Measurements from ENCODE around the gene FGF14.

Gene FGF14

GRCh38 chr13:102131246-102131645 lies 270.6 kb downstream of the FGF14 start:
- H3K27me3 ChIP-seq (replicated peaks in 2 of 5; ENCODE audit: control insufficient read depth in 4 of 5, insufficient read depth in 5 of 5, low read length in 4 of 5) = peaks cover 0 to 1% (median 0%) of the 10 kb centered on the region in 5 experiments
- H3K9me3 ChIP-seq (ENCODE audit: control extremely low read depth in 1 of 5, control insufficient read depth in 4 of 5, insufficient read depth in 2 of 5, low read depth in 1 of 5, low read length in 4 of 5) = no peaks in the 10 kb centered on the region
- no peak overlapping the region for H3K4me3 ChIP-seq (ENCODE audit: control insufficient read depth in 1 of 7, extremely low read depth in 1 of 7, insufficient read depth in 4 of 7, low read depth in 2 of 7, low read length in 6 of 7)
- H3K4me1 ChIP-seq (ENCODE audit: control extremely low read depth in 1 of 4, control insufficient read depth in 4 of 4, insufficient read depth in 4 of 4, low read length in 3 of 4) = no peaks in the 10 kb centered on the region
- no peaks in the 10 kb centered on the region for H3K36me3 ChIP-seq (ENCODE audit: control insufficient read depth in 4 of 4, insufficient read depth in 4 of 4, low read length in 3 of 4)
- ChIA-PET CTCF (interaction anchor here (1.4 kb wide), 1 partner anchor 11 kb away, joined by 3 read pairs; no protein-coding TSS in a partner anchor), POLR2A (no interaction called here)
- DNase-seq = no peak
- no peak overlapping the region for H3K27ac ChIP-seq (ENCODE audit: insufficient read depth in 1 of 2, low read depth in 1 of 2, low read length in 2 of 2, poor library complexity in 1 of 2, severe bottlenecking in 2 of 2)
- 100% methylated on average over 2 of the region's 2 CpGs for WGBS (ENCODE audit: insufficient coverage)

DNA sequence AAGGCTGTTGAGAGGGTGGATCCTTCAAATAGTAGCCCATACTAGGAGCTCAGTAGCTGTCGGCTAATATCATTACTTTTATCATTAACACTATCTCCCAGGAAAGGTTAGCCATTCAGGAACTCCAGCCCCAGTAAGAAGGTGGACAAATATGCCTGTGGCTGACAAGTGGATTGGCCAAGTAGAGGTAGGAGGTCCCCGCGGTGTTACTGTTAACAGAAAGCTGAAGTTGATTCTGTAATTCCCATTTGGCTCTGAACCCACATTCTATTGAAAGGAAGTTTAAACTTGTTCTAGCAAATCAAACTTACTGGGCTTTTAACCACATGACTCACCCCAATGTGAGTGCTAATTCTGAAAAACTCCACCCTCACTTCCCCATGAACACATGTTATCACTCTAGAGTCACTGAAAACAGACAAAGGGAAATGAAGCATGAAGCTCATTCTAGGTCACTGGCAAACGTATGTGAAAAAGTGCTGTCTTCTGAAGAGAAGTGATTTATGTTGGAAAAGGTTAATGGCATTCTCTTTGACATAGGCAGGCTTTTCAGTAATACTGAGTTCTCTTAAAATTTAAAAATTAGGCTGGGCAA lies 273.5 kb downstream of the FGF14 start:
- 75% methylated on average over 3 of the region's 4 CpGs for WGBS (ENCODE audit: insufficient coverage)

GRCh38 chr13:102127153-102127552 lies 274.7 kb downstream of the FGF14 start:
- no peak for DNase-seq
- no peaks in the 10 kb centered on the region for H3K4me1 ChIP-seq (ENCODE audit: control extremely low read depth in 1 of 4, control insufficient read depth in 4 of 4, insufficient read depth in 4 of 4, low read length in 3 of 4)
- no peak overlapping the region for H3K4me3 ChIP-seq (ENCODE audit: control insufficient read depth in 1 of 7, extremely low read depth in 1 of 7, insufficient read depth in 4 of 7, low read depth in 2 of 7, low read length in 6 of 7)
- no peaks in the 10 kb centered on the region for H3K9me3 ChIP-seq (ENCODE audit: control extremely low read depth in 1 of 5, control insufficient read depth in 4 of 5, insufficient read depth in 2 of 5, low read depth in 1 of 5, low read length in 4 of 5)
- H3K27me3 ChIP-seq (replicated peaks in 2 of 5; ENCODE audit: control insufficient read depth in 4 of 5, insufficient read depth in 5 of 5, low read length in 4 of 5) = peaks cover 0 to 3% (median 0%) of the 10 kb centered on the region in 5 experiments
- CTCF ChIA-PET = no interaction called here
- no CpG with 5 or more reads among the region's 1 CpG for WGBS (ENCODE audit: insufficient coverage)
- H3K36me3 ChIP-seq (ENCODE audit: control insufficient read depth in 4 of 4, insufficient read depth in 4 of 4, low read length in 3 of 4) = no peaks in the 10 kb centered on the region
- POLR2A ChIA-PET = no interaction called here
- H3K27ac ChIP-seq (ENCODE audit: insufficient read depth in 1 of 2, low read depth in 1 of 2, low read length in 2 of 2, poor library complexity in 1 of 2, severe bottlenecking in 2 of 2) = no peak overlapping the region

More for the DNA sequence above, 273.5 kb downstream of the FGF14 start:
- Histone ChIP-seq H3K4me3 (ENCODE audit: control insufficient read depth in 1 of 7, extremely low read depth in 1 of 7, insufficient read depth in 4 of 7, low read depth in 2 of 7, low read length in 6 of 7) (no peak overlapping the region), H3K36me3 (ENCODE audit: control insufficient read depth in 4 of 4, insufficient read depth in 4 of 4, low read length in 3 of 4) (no peaks in the 10 kb centered on the region), H3K9me3 (ENCODE audit: control extremely low read depth in 1 of 5, control insufficient read depth in 4 of 5, insufficient read depth in 2 of 5, low read depth in 1 of 5, low read length in 4 of 5) (no peaks in the 10 kb centered on the region), H3K27ac (ENCODE audit: insufficient read depth in 1 of 2, low read depth in 1 of 2, low read length in 2 of 2, poor library complexity in 1 of 2, severe bottlenecking in 2 of 2) (no peak overlapping the region), H3K27me3 (replicated peaks in 2 of 5; ENCODE audit: control insufficient read depth in 4 of 5, insufficient read depth in 5 of 5, low read length in 4 of 5) (peaks cover 0 to 3% (median 0%) of the 10 kb centered on the region in 5 experiments), H3K4me1 (ENCODE audit: control extremely low read depth in 1 of 4, control insufficient read depth in 4 of 4, insufficient read depth in 4 of 4, low read length in 3 of 4) (no peaks in the 10 kb centered on the region)
- DNase-seq = no peak
- ChIA-PET CTCF (no interaction called here), POLR2A (no interaction called here)

- no peak overlapping the region for H3K4me3 ChIP-seq (ENCODE audit: control insufficient read depth in 1 of 7, extremely low read depth in 1 of 7, insufficient read depth in 4 of 7, low read depth in 2 of 7, low read length in 6 of 7)
- no peaks in the 10 kb centered on the region for H3K9me3 ChIP-seq (ENCODE audit: control extremely low read depth in 1 of 5, control insufficient read depth in 4 of 5, insufficient read depth in 2 of 5, low read depth in 1 of 5, low read length in 4 of 5)
- ChIA-PET POLR2A (no interaction called here), CTCF (no interaction called here)
- 100% methylated on average over 2 of the region's 4 CpGs for WGBS (ENCODE audit: insufficient coverage)
- no peaks in the 10 kb centered on the region for H3K36me3 ChIP-seq (ENCODE audit: control insufficient read depth in 4 of 4, insufficient read depth in 4 of 4, low read length in 3 of 4)
- no peak for DNase-seq
- H3K4me1 ChIP-seq (ENCODE audit: control extremely low read depth in 1 of 4, control insufficient read depth in 4 of 4, insufficient read depth in 4 of 4, low read length in 3 of 4) = no peaks in the 10 kb centered on the region
- no peak overlapping the region for H3K27ac ChIP-seq (ENCODE audit: insufficient read depth in 1 of 2, low read depth in 1 of 2, low read length in 2 of 2, poor library complexity in 1 of 2, severe bottlenecking in 2 of 2)
- H3K27me3 ChIP-seq (replicated peaks in 2 of 5; ENCODE audit: control insufficient read depth in 4 of 5, insufficient read depth in 5 of 5, low read length in 4 of 5) = peaks cover 0 to 3% (median 0%) of the 10 kb centered on the region in 5 experiments
These were observed 279.7 kb downstream of the FGF14 start for GRCh38 chr13:102122147-102122546.

- H3K36me3 ChIP-seq (ENCODE audit: control insufficient read depth in 4 of 4, insufficient read depth in 4 of 4, low read length in 3 of 4) = no peaks in the 10 kb centered on the region
- ChIA-PET CTCF (no interaction called here), POLR2A (no interaction called here)
- H3K27me3 ChIP-seq (replicated peaks in 2 of 5; ENCODE audit: control insufficient read depth in 4 of 5, insufficient read depth in 5 of 5, low read length in 4 of 5) = no peaks in the 10 kb centered on the region
- H3K4me1 ChIP-seq (ENCODE audit: control extremely low read depth in 1 of 4, control insufficient read depth in 4 of 4, insufficient read depth in 4 of 4, low read length in 3 of 4) = no peaks in the 10 kb centered on the region
- H3K27ac ChIP-seq (ENCODE audit: insufficient read depth in 1 of 2, low read depth in 1 of 2, low read length in 2 of 2, poor library complexity in 1 of 2, severe bottlenecking in 2 of 2) = no peak overlapping the region
- H3K4me3 ChIP-seq (ENCODE audit: control insufficient read depth in 1 of 7, extremely low read depth in 1 of 7, insufficient read depth in 4 of 7, low read depth in 2 of 7, low read length in 6 of 7) = no peak overlapping the region
- 62% methylated on average over 5 of the region's 7 CpGs for WGBS (ENCODE audit: insufficient coverage)
- DNase-seq = no peak
- no peaks in the 10 kb centered on the region for H3K9me3 ChIP-seq (ENCODE audit: control extremely low read depth in 1 of 5, control insufficient read depth in 4 of 5, insufficient read depth in 2 of 5, low read depth in 1 of 5, low read length in 4 of 5)
These were observed 284.5 kb downstream of the FGF14 start for GRCh38 chr13:102117175-102117831.

DNA sequence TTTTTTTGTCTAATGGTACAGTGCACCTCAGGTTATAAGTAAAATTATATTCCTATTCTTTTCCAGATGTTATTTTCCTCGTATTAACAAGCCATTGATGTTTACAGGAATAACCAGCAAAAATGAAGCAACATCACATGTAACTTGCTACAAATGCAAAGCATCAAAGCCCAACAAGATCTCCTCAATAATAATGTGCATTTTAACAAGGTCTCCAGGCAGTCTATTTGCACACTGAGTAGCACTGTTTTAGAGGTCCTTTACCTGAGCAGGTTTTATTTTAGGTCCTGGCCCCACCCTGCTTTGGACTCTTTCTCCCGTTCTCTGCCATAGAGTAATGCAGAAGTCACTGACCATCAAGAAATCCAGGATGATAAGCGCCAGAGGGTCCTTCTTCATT lies 298.4 kb downstream of the FGF14 start:
- ChIA-PET POLR2A (no interaction called here), CTCF (no interaction called here)
- Histone ChIP-seq H3K4me3 (ENCODE audit: control insufficient read depth in 1 of 7, extremely low read depth in 1 of 7, insufficient read depth in 4 of 7, low read depth in 2 of 7, low read length in 6 of 7) (no peak overlapping the region), H3K4me1 (ENCODE audit: control extremely low read depth in 1 of 4, control insufficient read depth in 4 of 4, insufficient read depth in 4 of 4, low read length in 3 of 4) (no peaks in the 10 kb centered on the region), H3K9me3 (ENCODE audit: control extremely low read depth in 1 of 5, control insufficient read depth in 4 of 5, insufficient read depth in 2 of 5, low read depth in 1 of 5, low read length in 4 of 5) (no peaks in the 10 kb centered on the region), H3K36me3 (ENCODE audit: control insufficient read depth in 4 of 4, insufficient read depth in 4 of 4, low read length in 3 of 4) (no peaks in the 10 kb centered on the region), H3K27me3 (replicated peaks in 2 of 5; ENCODE audit: control insufficient read depth in 4 of 5, insufficient read depth in 5 of 5, low read length in 4 of 5) (no peaks in the 10 kb centered on the region), H3K27ac (ENCODE audit: insufficient read depth in 1 of 2, low read depth in 1 of 2, low read length in 2 of 2, poor library complexity in 1 of 2, severe bottlenecking in 2 of 2) (no peak overlapping the region)
- DNase-seq = no peak
- 85% methylated on average over 2 of the region's 3 CpGs for WGBS (ENCODE audit: insufficient coverage)

DNA sequence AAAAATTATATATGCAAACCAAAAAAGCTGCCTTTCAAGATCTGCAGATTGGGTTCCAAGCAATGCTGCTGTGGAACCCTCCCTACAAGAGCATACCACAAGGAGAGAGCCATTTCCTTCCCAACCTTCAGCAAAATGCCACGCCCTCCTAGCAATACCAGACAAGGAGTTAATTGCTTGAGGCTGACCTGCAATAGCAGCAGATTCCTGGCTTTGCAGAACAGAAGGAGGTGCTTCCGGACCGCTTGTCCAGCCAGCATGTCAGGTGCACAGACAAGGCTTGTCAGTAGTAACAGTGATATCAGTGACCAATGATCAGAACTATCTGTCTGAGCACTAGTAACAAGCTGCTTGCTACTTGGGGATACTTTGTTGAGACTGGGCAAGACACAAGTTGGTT lies 301.6 kb downstream of the FGF14 start:
- Histone ChIP-seq H3K27ac (ENCODE audit: insufficient read depth in 1 of 2, low read depth in 1 of 2, low read length in 2 of 2, poor library complexity in 1 of 2, severe bottlenecking in 2 of 2) (no peak overlapping the region), H3K4me3 (ENCODE audit: control insufficient read depth in 1 of 7, extremely low read depth in 1 of 7, insufficient read depth in 4 of 7, low read depth in 2 of 7, low read length in 6 of 7) (no peak overlapping the region), H3K36me3 (ENCODE audit: control insufficient read depth in 4 of 4, insufficient read depth in 4 of 4, low read length in 3 of 4) (no peaks in the 10 kb centered on the region), H3K4me1 (ENCODE audit: control extremely low read depth in 1 of 4, control insufficient read depth in 4 of 4, insufficient read depth in 4 of 4, low read length in 3 of 4) (no peaks in the 10 kb centered on the region), H3K27me3 (replicated peaks in 2 of 5; ENCODE audit: control insufficient read depth in 4 of 5, insufficient read depth in 5 of 5, low read length in 4 of 5) (peaks cover 0 to 2% (median 0%) of the 10 kb centered on the region in 5 experiments), H3K9me3 (ENCODE audit: control extremely low read depth in 1 of 5, control insufficient read depth in 4 of 5, insufficient read depth in 2 of 5, low read depth in 1 of 5, low read length in 4 of 5) (no peaks in the 10 kb centered on the region)
- WGBS (ENCODE audit: insufficient coverage) = 92% methylated on average over 2 of the region's 3 CpGs
- POLR2A ChIA-PET = no interaction called here
- DNase-seq = no peak
- CTCF ChIA-PET = no interaction called here
